Pancreas (tissue), 10 donors: ENCODE results near the gene HES7. TPM values are rescaled to one million over a fixed set of nuclear protein-coding genes. Genes with fewer than 3 reads are reported as not detected.
A peak's percentile ranks its signal among the peaks of the same experiment; 100 is the strongest.

ENCODE experiments used
- ATAC-seq, 4 donors: fragments of 200-7000 bp; cut with Tn5 transposase; one replicate each; pipeline versions ENCODE4 v1.8.0 to v1.9.1; 2020; ENCODE audit warnings: mild to moderate bottlenecking in 4 of 4, moderate library complexity in 4 of 4
- DNase-seq, 6 donors: peaks; one replicate each; pipeline ENCODE4 v3.0.0-alpha.2; 2020
- FAIRE-seq: peaks from 2 replicates; lab custom pipeline; 2012; peaks lifted over from hg19 to GRCh38; lab: Jason Lieb, UNC
- H3K27ac ChIP-seq, 4 donors: fragments of 200-600 bp; sonication (generic); 1 replicate in 3 of 4; 2 replicates in 1 of 4; pipeline versions ENCODE4 v1.5.0 to v1.8.0; 2020
- H3K27me3 ChIP-seq, 4 donors: fragments of 200-600 bp; one replicate each; pipeline ENCODE4 v1.8.0; 2021
- H3K36me3 ChIP-seq, 3 donors: fragments of 200-600 bp; sonication (generic) in 1 of 3; one replicate each; pipeline versions ENCODE4 v1.5.0 to v1.8.0; 2020 to 2021
- H3K4me1 ChIP-seq, 3 donors: fragments of 200-600 bp; one replicate each; pipeline ENCODE4 v1.8.0; 2021
- H3K4me3 ChIP-seq, 4 donors: fragments of 200-600 bp; sonication (generic) in 2 of 4; one replicate each; pipeline versions ENCODE4 v1.5.0 to v1.8.0; 2020 to 2021
- H3K9me3 ChIP-seq, 4 donors: fragments of 200-600 bp; one replicate each; pipeline ENCODE4 v1.8.0; 2021
- CTCF ChIP-seq, 4 donors: fragments of 200-600 bp; sonication (generic) in 3 of 4; IDR thresholded peaks; one replicate each; pipeline versions ENCODE4 v1.5.0 to v1.8.0; 2021; ENCODE audit warnings: antibody characterized with exemption in 4 of 4
- WGBS, 2 donors: extraction: QIAGEN DNeasy Blood & Tissue Kit; methylation state at CpG; one replicate each; pipeline ENCODE4 v1.1.7; 2013; 5-methylcytosine and 5-hydroxymethylcytosine counted together
- intact Hi-C, 3 donors: fragments of 100-400 bp; cut with DNase I; formaldehyde crosslinking; loops; one replicate each; pipeline versions ENCODE4 v1.11.1 to v1.14.2; 2022
- polyA plus RNA-seq, 2 donors: library from polyadenylated mRNA; stranded (reverse); fragments of 200-250 nt; gene quantifications; one replicate each; pipeline ENCODE4 v1.2.3, GENCODE V29; 2013
- total RNA-seq, 6 donors: library from RNA; stranded (reverse); fragmentation: NEBNext Ultra II Directional in 4 of 6; extraction: Animal tissue kit (Norgen Biotek cat#: 25700) in 4 of 6; gene quantifications; one replicate each; pipeline versions ENCODE4 v1.2.1 to v1.2.4, GENCODE V29; 2021 to 2023
- donor health status: healthy with polysubstance abuse.
- donor health status: DM: no; HTN: no; CAD: no; lungs with moderate emphysema.
- donor health status: DM: no; HTN: no; CAD: no.
- donor health status: control.
- donor health status: control.
- donor health status: Bipolar disorder and iron deficiency.
- donor health status: DM: yes; HTN: yes; CAD: no.
- donor health status: DM: no; HTN: no; CAD: no.
- donor health status: DM: no; HTN: no; CAD: no.
- donor health status: DM: yes; HTN: yes; CAD: no.

The HES7 gene
- total and polyA plus RNA-seq, 8 donors, result 0.08 to 0.16 TPM; not detected in 6

DNA sequence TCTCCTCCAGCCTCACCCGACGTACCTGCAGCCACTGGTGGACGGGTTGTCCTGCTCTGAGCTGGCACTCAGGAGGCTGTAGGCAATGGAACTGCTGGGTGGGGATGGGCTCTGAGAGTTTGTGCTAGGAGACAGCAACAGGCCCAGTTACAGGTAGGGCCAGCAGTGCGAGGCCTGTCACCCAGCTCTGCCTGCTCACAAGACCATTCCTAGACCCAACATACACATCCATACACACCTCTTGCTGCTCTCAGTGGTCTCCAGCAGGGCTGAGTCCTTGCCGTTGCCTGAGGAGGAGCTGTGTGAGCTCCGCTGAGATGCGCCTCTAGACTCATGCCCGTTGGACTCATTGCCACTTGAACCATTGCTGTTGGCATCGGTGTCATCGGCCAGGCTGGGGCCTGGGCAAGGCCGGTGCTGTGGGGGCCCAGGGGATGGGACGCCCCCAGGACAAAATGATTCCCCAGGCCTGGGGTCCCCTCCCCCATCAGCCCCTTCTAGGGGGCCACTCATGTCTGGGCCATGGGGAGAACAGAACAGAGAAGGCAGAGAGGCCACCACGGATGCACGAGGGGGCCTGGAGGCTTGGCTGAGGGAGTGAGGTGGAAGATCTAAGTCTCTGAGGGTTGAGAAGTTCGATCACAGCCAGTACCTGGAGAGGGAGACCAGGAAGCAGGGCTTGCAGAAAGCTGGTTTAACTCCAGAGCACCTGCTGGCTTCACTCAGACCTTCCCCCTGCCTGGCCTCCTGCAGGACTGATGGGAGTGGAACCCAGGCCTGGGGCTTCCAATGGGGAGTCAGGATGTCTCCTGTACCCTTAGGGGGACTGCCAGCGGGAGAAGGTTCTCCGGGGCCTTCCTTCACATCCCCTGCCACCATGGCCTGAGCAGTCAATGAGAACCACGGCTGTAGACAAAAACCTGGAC is 26.6 kb upstream of the HES7 start:
- Histone ChIP-seq H3K4me3 (peak overlapping the region in 3 of 4 donors; percentile 56 to 65 (median 61)), H3K9me3 (no peaks in the 10 kb centered on the region), H3K4me1 (peaks cover 11 to 31% (median 13%) of the 10 kb centered on the region in 3 donors), H3K36me3 (peaks cover 8 to 58% (median 44%) of the 10 kb centered on the region in 3 donors), H3K27ac (peak overlapping the region in 2 of 4 donors; percentile 99), H3K27me3 (no peaks in the 10 kb centered on the region)
- FAIRE-seq (no peak), ATAC-seq (no peak), DNase-seq (peak in 4 of 6 donors; percentile 16 to 79 (median 43))
- intact Hi-C loops, result no loop called here
- no peak for TF ChIP-seq CTCF (IDR thresholded peaks at IDR 0.05)
- 78 to 87% methylated on average over 18 of the region's 18 CpGs for WGBS, 2 donors

DNA sequence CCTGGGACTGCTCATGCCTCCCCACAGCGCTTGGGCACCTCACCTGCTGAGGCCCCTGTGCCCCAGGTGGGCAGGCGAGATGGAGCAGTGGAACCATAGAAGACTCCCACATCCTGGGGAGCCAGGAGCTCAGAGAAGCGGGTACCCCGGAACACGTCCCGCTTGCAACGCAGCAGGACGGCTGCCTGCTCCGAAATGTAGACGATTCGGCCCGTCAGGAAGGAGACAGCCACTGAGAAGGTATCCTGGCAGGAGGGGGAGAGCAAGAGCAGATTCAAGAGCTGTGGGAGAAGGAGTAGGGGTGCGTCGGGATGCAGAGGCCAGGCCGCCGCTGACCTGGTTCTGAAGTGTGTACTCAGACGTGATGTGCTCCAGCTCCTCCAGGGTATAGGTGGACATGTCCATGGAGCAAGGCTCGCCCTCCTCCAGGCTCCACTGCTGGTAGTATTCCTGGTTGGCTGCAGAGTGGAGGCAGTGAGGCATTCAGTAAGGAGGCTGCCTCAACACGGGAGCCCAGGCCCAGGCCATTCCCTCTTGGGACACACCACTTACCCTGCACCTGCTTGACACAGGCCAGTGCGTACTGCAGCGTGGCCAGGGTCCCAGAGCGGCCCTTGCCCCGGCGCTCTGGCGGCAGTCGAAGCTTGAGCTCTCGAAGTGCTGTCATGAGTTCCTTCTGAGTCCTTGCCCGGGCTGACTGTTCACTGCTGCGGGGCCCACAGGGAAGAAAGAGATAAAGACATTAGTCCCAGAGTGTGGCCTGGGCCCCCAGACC is 25.7 kb upstream of the HES7 start:
- Histone ChIP-seq H3K27me3 (no peaks in the 10 kb centered on the region), H3K4me1 (peaks cover 11 to 23% (median 13%) of the 10 kb centered on the region in 3 donors), H3K27ac (no peak overlapping the region), H3K9me3 (no peaks in the 10 kb centered on the region), H3K36me3 (peaks cover 8 to 67% (median 52%) of the 10 kb centered on the region in 3 donors), H3K4me3 (no peak overlapping the region)
- no peak for TF ChIP-seq CTCF (IDR thresholded peaks at IDR 0.05)
- DNase-seq, result peak in 3 of 6 donors; percentile 31 to 76 (median 40)
- ATAC-seq, result no peak
- intact Hi-C loops, result no loop called here
- no peak for FAIRE-seq
- WGBS, 2 donors, result 92 to 96% methylated on average over 29 of the region's 29 CpGs

DNA sequence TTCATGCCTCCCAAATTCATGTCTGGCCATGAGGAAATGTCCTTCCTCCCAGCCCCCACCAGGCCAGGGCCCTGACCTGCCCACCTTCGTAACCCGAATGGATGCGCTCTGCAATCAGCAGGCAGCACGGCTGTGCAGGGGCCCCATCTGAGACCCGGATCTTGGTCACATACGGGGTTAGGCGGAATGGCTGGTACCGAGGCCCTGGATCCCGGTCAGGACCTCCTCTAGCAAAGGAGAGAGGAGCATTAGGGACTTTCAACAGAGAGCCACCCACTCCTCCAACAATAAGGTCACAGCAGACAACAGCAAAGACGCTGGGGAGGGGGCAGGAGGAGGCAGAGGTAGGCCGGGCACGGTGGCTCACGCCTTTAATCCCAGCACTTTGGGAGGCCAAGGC is 24.7 kb upstream of the HES7 start:
- peaks cover 8 to 77% (median 62%) of the 10 kb centered on the region in 3 donors for H3K36me3 ChIP-seq
- H3K27me3 ChIP-seq, result no peaks in the 10 kb centered on the region
- 87 to 90% methylated on average over 13 of the region's 13 CpGs for WGBS, 2 donors
- ATAC-seq (no peak), FAIRE-seq (no peak), DNase-seq (peak in 2 of 6 donors; percentile 41 to 66)
- no peak overlapping the region for H3K27ac ChIP-seq
- H3K9me3 ChIP-seq, result no peaks in the 10 kb centered on the region
- no peak overlapping the region for H3K4me3 ChIP-seq
- intact Hi-C loops, result no loop called here
- no peak for TF ChIP-seq CTCF (IDR thresholded peaks at IDR 0.05)
- peaks cover 11 to 22% (median 12%) of the 10 kb centered on the region in 3 donors for H3K4me1 ChIP-seq

DNA sequence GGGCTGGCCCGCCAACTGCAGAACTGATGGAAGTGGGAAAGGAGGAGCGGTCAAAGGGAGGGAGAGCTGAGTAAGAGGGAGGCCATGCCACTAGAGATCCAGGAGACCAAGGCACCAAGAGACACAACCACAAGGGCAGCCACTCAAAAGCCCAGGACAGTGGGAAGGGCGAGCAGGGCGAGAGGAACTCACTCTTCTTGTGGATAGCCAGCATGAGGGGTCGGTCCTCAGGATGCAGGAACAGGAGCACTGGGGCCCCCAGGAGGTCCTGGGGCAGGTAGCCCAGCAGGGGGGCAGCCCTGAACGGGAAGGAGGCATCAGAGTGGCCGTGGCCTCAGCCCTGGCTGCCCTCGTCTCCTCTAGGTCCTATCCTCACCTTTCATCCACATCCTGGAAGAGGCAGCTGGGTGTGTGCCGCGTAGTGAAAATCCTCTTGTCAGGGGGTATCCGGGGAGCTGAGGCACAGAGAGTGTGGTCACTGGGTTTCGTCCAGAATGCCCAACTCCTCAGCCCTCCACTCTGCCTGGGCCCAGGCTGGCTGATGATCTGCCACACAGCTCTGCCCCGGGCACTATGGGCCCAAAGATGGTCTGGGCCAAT is 24.0 kb upstream of the HES7 start:
- intact Hi-C loops, result no loop called here
- Histone ChIP-seq H3K27me3 (no peaks in the 10 kb centered on the region), H3K9me3 (no peaks in the 10 kb centered on the region), H3K4me3 (no peak overlapping the region), H3K36me3 (peaks cover 8 to 78% (median 69%) of the 10 kb centered on the region in 3 donors), H3K4me1 (peaks cover 5 to 16% (median 6%) of the 10 kb centered on the region in 3 donors), H3K27ac (no peak overlapping the region)
- FAIRE-seq (no peak), ATAC-seq (no peak), DNase-seq (peak in 2 of 6 donors; percentile 39 to 62)
- TF ChIP-seq CTCF (IDR thresholded peaks at IDR 0.05), result no peak
- 87 to 89% methylated on average over 13 of the region's 13 CpGs for WGBS, 2 donors
